Measurements from ENCODE around the gene BTD.

Gene BTD

GRCh38 chr3:15606434-15606891 lies 4.9 kb downstream of the BTD start:
- Histone ChIP-seq H3K4me1 (ENCODE audit: insufficient read depth, low read length, severe bottlenecking) (peaks cover 7% of the 10 kb centered on the region), H3K9me2 (ENCODE audit: low read depth, low read length) (no peaks in the 10 kb centered on the region), H3K27ac (ENCODE audit: low read depth, low read length, poor library complexity, severe bottlenecking) (no peak overlapping the region), H3K27me3 (ENCODE audit: insufficient read depth, low read length) (no peaks in the 10 kb centered on the region), H3K79me2 (ENCODE audit: insufficient read depth, low read length) (no peaks in the 10 kb centered on the region), H3K4me3 (ENCODE audit: low read depth, low read length, poor library complexity, severe bottlenecking) (no peak overlapping the region), H2AFZ (ENCODE audit: low read length) (no peak overlapping the region), H3K9ac (ENCODE audit: low read length) (no peak overlapping the region), H3K4me2 (ENCODE audit: low read length) (no peak overlapping the region), H3F3A (ENCODE audit: insufficient read depth, low read length) (no peaks in the 10 kb centered on the region), H3K9me3 (ENCODE audit: low read length) (no peaks in the 10 kb centered on the region), H4K20me1 (ENCODE audit: insufficient read depth, low read length) (no peaks in the 10 kb centered on the region), H3K36me3 (ENCODE audit: insufficient read depth, low read length) (no peaks in the 10 kb centered on the region)
- TF ChIP-seq CTCF (IDR thresholded peaks at IDR 0.05; ENCODE audit: low read length) (no peak), EZH2 (IDR thresholded peaks at IDR 0.05; ENCODE audit: borderline replicate concordance, low read length) (no peak)

- Histone ChIP-seq H3K79me2 (ENCODE audit: insufficient read depth, low read length) (no peaks in the 10 kb centered on the region), H4K20me1 (ENCODE audit: insufficient read depth, low read length) (no peaks in the 10 kb centered on the region), H3K9me3 (ENCODE audit: low read length) (no peaks in the 10 kb centered on the region), H3K4me1 (ENCODE audit: insufficient read depth, low read length, severe bottlenecking) (no peaks in the 10 kb centered on the region), H3F3A (ENCODE audit: insufficient read depth, low read length) (no peaks in the 10 kb centered on the region), H3K9ac (ENCODE audit: low read length) (no peak overlapping the region), H3K27ac (ENCODE audit: low read depth, low read length, poor library complexity, severe bottlenecking) (no peak overlapping the region), H3K36me3 (ENCODE audit: insufficient read depth, low read length) (no peaks in the 10 kb centered on the region), H3K9me2 (ENCODE audit: low read depth, low read length) (no peaks in the 10 kb centered on the region), H3K4me2 (ENCODE audit: low read length) (no peak overlapping the region), H3K4me3 (ENCODE audit: low read depth, low read length, poor library complexity, severe bottlenecking) (no peak overlapping the region), H2AFZ (ENCODE audit: low read length) (no peak overlapping the region), H3K27me3 (ENCODE audit: insufficient read depth, low read length) (no peaks in the 10 kb centered on the region)
- TF ChIP-seq EZH2 (IDR thresholded peaks at IDR 0.05; ENCODE audit: borderline replicate concordance, low read length) (no peak), CTCF (IDR thresholded peaks at IDR 0.05; ENCODE audit: low read length) (no peak)
These were observed 8.7 kb downstream of the BTD start for GRCh38 chr3:15610082-15610759.

GRCh38 chr3:15611018-15611417 lies 9.5 kb downstream of the BTD start:
- Histone ChIP-seq H3K27ac (ENCODE audit: low read depth, low read length, poor library complexity, severe bottlenecking) (no peak overlapping the region), H3K9ac (ENCODE audit: low read length) (no peak overlapping the region), H3K36me3 (ENCODE audit: insufficient read depth, low read length) (no peaks in the 10 kb centered on the region), H3K9me3 (ENCODE audit: low read length) (no peaks in the 10 kb centered on the region), H3K9me2 (ENCODE audit: low read depth, low read length) (no peaks in the 10 kb centered on the region), H3K4me1 (ENCODE audit: insufficient read depth, low read length, severe bottlenecking) (no peaks in the 10 kb centered on the region), H3F3A (ENCODE audit: insufficient read depth, low read length) (no peaks in the 10 kb centered on the region), H3K27me3 (ENCODE audit: insufficient read depth, low read length) (no peaks in the 10 kb centered on the region), H3K4me2 (ENCODE audit: low read length) (no peak overlapping the region), H3K4me3 (ENCODE audit: low read depth, low read length, poor library complexity, severe bottlenecking) (no peak overlapping the region), H3K79me2 (ENCODE audit: insufficient read depth, low read length) (no peaks in the 10 kb centered on the region), H2AFZ (ENCODE audit: low read length) (no peak overlapping the region), H4K20me1 (ENCODE audit: insufficient read depth, low read length) (no peaks in the 10 kb centered on the region)
- no peak for TF ChIP-seq EZH2 (IDR thresholded peaks at IDR 0.05; ENCODE audit: borderline replicate concordance, low read length)

- no peak overlapping the region for H3K9ac ChIP-seq (ENCODE audit: low read length)
- H4K20me1 ChIP-seq (ENCODE audit: insufficient read depth, low read length), result no peaks in the 10 kb centered on the region
- no peaks in the 10 kb centered on the region for H3K9me3 ChIP-seq (ENCODE audit: low read length)
- H2AFZ ChIP-seq (ENCODE audit: low read length), result no peak overlapping the region
- no peaks in the 10 kb centered on the region for H3F3A ChIP-seq (ENCODE audit: insufficient read depth, low read length)
- no peak overlapping the region for H3K4me3 ChIP-seq (ENCODE audit: low read depth, low read length, poor library complexity, severe bottlenecking)
- H3K27ac ChIP-seq (ENCODE audit: low read depth, low read length, poor library complexity, severe bottlenecking), result no peak overlapping the region
- H3K27me3 ChIP-seq (ENCODE audit: insufficient read depth, low read length), result no peaks in the 10 kb centered on the region
- TF ChIP-seq CTCF (IDR thresholded peaks at IDR 0.05; ENCODE audit: low read length) (no peak), EZH2 (IDR thresholded peaks at IDR 0.05; ENCODE audit: borderline replicate concordance, low read length) (no peak)
- no peaks in the 10 kb centered on the region for H3K79me2 ChIP-seq (ENCODE audit: insufficient read depth, low read length)
- no peaks in the 10 kb centered on the region for H3K36me3 ChIP-seq (ENCODE audit: insufficient read depth, low read length)
- no peaks in the 10 kb centered on the region for H3K4me1 ChIP-seq (ENCODE audit: insufficient read depth, low read length, severe bottlenecking)
- no peaks in the 10 kb centered on the region for H3K9me2 ChIP-seq (ENCODE audit: low read depth, low read length)
- no peak overlapping the region for H3K4me2 ChIP-seq (ENCODE audit: low read length)
These were observed 10.5 kb downstream of the BTD start for GRCh38 chr3:15612001-15612400.

Data from OCI-LY1 (cell line).